Uterus (tissue), 4 donors: ENCODE data around the gene CHD1L. TPM values are rescaled to one million over a fixed set of nuclear protein-coding genes. Genes with fewer than 3 reads are reported as not detected.

Experiments
- DNase-seq, 2 donors: peaks; one replicate each; pipeline ENCODE4 v3.0.0-alpha.2; 2019 to 2020
- H3K27ac ChIP-seq, 2 donors: fragments of 200-600 bp; sonication (generic); 1 replicate in 1 of 2; 2 replicates in 1 of 2; pipeline ENCODE4 v1.5.1; 2016 to 2018
- H3K27me3 ChIP-seq, 2 donors: fragments of 200-600 bp; sonication (generic); one replicate each; pipeline ENCODE4 v1.5.1; 2018 to 2019; ENCODE audit warnings: control low read depth in 1 of 2
- H3K36me3 ChIP-seq, 2 donors: fragments of 200-600 bp; sonication (generic); one replicate each; pipeline ENCODE4 v1.5.1; 2019; ENCODE audit warnings: control low read depth in 1 of 2
- H3K4me1 ChIP-seq, 2 donors: fragments of 200-600 bp; sonication (generic); one replicate each; pipeline ENCODE4 v1.5.1; 2018 to 2019; ENCODE audit warnings: control low read depth in 1 of 2
- H3K4me3 ChIP-seq, 2 donors: fragments of 200-600 bp; sonication (generic); 1 replicate in 1 of 2; 2 replicates in 1 of 2; pipeline ENCODE4 v1.5.1; 2018 to 2019; ENCODE audit warnings: mild to moderate bottlenecking in 1 of 2
- H3K9me3 ChIP-seq, 2 donors: fragments of 200-600 bp; sonication (generic); one replicate each; pipeline ENCODE4 v1.5.1; 2019; ENCODE audit warnings: control low read depth in 1 of 2
- POLR2A ChIP-seq, 2 donors: fragments of 450-650 bp; IDR thresholded peaks; one replicate each; pipeline ENCODE4 v1.6.1; 2016; ENCODE audit warnings: antibody characterized with exemption in 2 of 2, mild to moderate bottlenecking in 1 of 2, moderate library complexity in 1 of 2
- intact Hi-C: fragments of 100-400 bp; cut with DNase I; formaldehyde crosslinking; loops from one replicate; pipeline ENCODE4 v1.15.1; 2023; ENCODE audit warnings: low total_unique reads
- total RNA-seq, 4 donors: library from RNA; depleted of rRNA in 3 of 4; stranded (reverse); fragments of >200 nt in 3 of 4; gene quantifications; one replicate each; pipeline versions ENCODE4 v1.1.0 to v1.2.4, GENCODE V29; 2014 to 2023
- TF ChIP-seq, protein P1 (sequence below), 4 experiments: fragments of 200-600 bp in 2 of 4; fragments of 450-650 bp in 2 of 4; sonication (generic) in 2 of 4; IDR thresholded peaks; one replicate each; pipeline ENCODE4 v1.5.1; 2016 to 2019; ENCODE audit warnings: antibody characterized with exemption in 4 of 4, mild to moderate bottlenecking in 2 of 4, moderate library complexity in 1 of 4
- donor health status: DM: yes; HTN: yes; CAD: no.

Gene CHD1L
- total RNA-seq, 4 donors from 2014 or later, result 23.5 to 41.3 (median 39.5) TPM

DNA sequence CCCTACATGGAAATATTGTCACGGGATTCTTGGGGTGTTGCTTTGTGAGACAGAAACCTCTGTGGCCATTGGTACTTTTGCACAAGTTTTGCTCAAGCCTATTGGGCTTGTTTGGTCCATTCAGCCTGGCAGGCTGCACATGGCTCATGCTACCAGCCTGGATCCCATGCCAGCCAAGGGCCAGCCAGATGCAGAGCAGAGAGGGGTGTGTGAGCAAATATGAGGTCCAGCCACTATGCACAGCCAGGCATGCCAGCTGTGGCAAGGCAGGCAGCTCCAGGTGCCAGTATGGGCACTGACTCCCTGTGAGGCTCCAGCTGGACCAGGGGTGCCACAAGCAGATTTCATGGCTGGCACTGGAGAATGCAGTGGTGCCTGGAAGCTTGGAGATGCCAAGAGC, 6.7 kb upstream of the CHD1L start:
- intact Hi-C loops, result no loop called here
- TF ChIP-seq POLR2A (IDR thresholded peaks at IDR 0.05), result no peak
- TF ChIP-seq, protein P1, sequence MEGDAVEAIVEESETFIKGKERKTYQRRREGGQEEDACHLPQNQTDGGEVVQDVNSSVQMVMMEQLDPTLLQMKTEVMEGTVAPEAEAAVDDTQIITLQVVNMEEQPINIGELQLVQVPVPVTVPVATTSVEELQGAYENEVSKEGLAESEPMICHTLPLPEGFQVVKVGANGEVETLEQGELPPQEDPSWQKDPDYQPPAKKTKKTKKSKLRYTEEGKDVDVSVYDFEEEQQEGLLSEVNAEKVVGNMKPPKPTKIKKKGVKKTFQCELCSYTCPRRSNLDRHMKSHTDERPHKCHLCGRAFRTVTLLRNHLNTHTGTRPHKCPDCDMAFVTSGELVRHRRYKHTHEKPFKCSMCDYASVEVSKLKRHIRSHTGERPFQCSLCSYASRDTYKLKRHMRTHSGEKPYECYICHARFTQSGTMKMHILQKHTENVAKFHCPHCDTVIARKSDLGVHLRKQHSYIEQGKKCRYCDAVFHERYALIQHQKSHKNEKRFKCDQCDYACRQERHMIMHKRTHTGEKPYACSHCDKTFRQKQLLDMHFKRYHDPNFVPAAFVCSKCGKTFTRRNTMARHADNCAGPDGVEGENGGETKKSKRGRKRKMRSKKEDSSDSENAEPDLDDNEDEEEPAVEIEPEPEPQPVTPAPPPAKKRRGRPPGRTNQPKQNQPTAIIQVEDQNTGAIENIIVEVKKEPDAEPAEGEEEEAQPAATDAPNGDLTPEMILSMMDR (IDR thresholded peaks at IDR 0.05), result no peak
- Histone ChIP-seq H3K36me3 (no peaks in the 10 kb centered on the region), H3K27ac (no peak overlapping the region), H3K9me3 (no peaks in the 10 kb centered on the region), H3K4me1 (no peaks in the 10 kb centered on the region), H3K4me3 (no peak overlapping the region), H3K27me3 (no peaks in the 10 kb centered on the region)
- no peak for DNase-seq

DNA sequence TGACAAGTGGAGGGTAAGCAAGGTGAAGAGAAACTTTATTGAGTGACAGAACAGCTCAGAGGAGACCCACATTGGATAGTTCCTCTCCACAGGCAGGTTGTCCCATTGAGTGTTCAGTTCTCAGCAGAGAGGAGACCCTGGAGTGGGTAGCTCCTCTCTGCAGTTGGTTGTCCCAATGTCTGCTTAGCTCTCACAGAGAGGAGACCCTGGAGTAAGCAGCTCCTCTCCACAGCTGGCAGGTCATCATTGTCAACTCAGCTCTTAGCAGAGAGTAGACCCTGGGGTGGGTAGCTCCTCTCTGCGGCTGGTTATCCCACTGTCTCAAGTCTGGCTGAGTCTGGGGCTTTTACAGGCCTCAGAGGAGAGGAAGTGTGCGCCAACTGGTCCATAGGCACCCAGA, 6.0 kb upstream of the CHD1L start:
- Histone ChIP-seq H3K4me1 (no peaks in the 10 kb centered on the region), H3K4me3 (no peak overlapping the region), H3K9me3 (no peaks in the 10 kb centered on the region), H3K36me3 (no peaks in the 10 kb centered on the region), H3K27ac (no peak overlapping the region), H3K27me3 (no peaks in the 10 kb centered on the region)
- no peak for TF ChIP-seq POLR2A (IDR thresholded peaks at IDR 0.05)
- TF ChIP-seq, protein P1 (IDR thresholded peaks at IDR 0.05), result no peak
- no peak for DNase-seq
- intact Hi-C loops, result no loop called here

DNA sequence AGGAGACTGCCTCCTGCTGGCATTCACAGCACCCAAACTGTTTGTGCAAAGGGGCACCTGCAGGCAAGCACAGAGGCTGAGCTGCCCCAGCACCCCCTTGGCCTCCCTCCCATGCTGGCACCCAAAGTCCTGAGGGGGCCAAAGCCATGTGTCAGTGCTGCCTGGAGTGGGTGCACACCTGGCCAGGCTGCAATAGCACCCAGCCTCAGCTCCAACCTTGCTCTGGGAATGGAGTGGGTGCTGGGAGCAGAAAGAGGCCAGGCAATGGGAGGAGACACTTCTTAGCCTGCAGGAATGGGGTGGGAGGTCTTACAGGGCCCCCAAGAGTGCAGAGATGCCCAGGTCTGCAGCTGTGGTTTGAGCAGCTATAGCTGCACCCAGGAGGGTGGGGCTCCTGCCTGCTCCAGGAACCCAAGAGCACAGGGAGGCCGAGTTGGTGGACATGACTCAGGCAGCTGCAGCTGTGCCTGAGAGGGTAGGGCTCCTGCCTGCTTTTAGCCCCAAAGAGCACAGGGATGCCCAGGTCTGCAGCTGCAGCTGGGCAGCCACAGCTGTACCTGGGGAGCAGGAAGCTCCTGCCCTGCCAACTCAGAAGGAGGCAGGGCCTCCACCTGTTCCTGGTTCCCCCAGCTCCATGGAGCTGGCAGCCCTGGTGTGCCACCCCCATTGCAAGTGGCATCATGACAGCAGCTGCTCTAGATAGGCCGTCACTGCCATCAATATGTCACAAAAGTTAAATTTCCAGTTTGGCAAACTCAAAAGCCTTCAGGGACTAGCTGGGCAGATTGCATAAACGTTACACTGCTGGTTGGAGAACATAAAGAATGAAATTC, 5.3 kb upstream of the CHD1L start:
- no peak for DNase-seq
- no peak overlapping the region for H3K27ac ChIP-seq
- no peak for TF ChIP-seq POLR2A (IDR thresholded peaks at IDR 0.05)
- TF ChIP-seq, protein P1 (IDR thresholded peaks at IDR 0.05), result no peak
- intact Hi-C loops, result no loop called here
- no peaks in the 10 kb centered on the region for H3K4me1 ChIP-seq
- no peaks in the 10 kb centered on the region for H3K36me3 ChIP-seq
- H3K4me3 ChIP-seq, result no peak overlapping the region
- no peaks in the 10 kb centered on the region for H3K9me3 ChIP-seq
- no peaks in the 10 kb centered on the region for H3K27me3 ChIP-seq

DNA sequence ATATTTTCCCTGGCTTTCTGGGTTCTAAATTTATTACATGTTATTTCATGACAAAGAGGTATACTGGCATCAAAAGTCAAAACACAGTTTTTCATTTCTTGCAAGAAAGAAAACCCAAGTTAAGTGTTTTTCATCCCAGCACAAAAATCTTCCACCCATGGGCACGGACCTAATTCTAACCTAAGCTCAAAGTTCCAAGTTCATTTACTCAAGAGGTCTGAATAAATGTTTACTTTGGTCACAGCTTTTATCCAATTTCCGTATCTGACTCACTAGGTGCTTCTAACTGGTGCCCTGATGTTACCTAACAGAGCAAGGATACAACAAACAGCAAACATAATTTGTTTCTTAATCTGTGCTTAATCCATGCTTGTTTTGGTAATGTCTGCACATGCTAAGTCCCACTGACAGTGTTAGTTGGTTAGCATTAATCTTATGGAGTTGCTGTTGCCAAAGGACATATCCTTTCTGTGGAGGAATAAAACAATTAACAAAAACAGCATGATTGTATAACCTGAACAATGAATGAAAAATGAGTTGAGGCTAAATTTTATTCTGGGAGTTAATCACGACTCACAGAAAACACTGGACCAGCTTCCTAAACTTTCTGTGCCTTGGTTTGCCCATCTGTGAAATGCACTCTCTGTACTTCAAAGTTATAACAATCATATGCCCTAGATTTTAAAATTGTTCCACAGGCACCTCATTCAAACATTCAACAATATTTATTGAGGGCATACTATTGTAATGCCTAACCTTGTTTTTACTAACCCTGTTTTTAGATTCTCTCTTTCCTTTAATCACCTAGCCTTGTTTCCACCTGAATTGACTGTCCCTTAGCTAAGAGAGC, 4.2 kb upstream of the CHD1L start:
- intact Hi-C loops, result no loop called here
- no peak overlapping the region for H3K27ac ChIP-seq
- H3K4me1 ChIP-seq, result no peaks in the 10 kb centered on the region
- H3K4me3 ChIP-seq, result no peak overlapping the region
- H3K9me3 ChIP-seq, result no peaks in the 10 kb centered on the region
- no peaks in the 10 kb centered on the region for H3K27me3 ChIP-seq
- no peak for DNase-seq
- TF ChIP-seq POLR2A (IDR thresholded peaks at IDR 0.05), result no peak
- TF ChIP-seq, protein P1 (IDR thresholded peaks at IDR 0.05), result no peak
- H3K36me3 ChIP-seq, result no peaks in the 10 kb centered on the region
